Natural killer cell (primary cell): ENCODE measurements around the gene ASMTL. TPM values are rescaled to one million over a fixed set of nuclear protein-coding genes. Genes with fewer than 3 reads are reported as not detected.

Experiments
- ATAC-seq, 3 donors: fragments of 150-1000 bp in 2 of 3; fragments of 200-7000 bp in 1 of 3; cut with Tn5 transposase; 1 replicate in 1 of 3; 2 replicates in 2 of 3; pipeline ENCODE4 v1.10.0; 2021; ENCODE audit warnings: mild to moderate bottlenecking in 2 of 3, moderate library complexity in 2 of 3
- DNase-seq, 2 donors: peaks; one replicate each; pipeline versions ENCODE4 v3.0.0 to v3.0.0-alpha.2; 2013 to 2021; ENCODE audit warnings: mixed read lengths in 1 of 2
- H3K27ac ChIP-seq: one replicate; pipeline ENCODE4 v1.5.1; 2013; ENCODE audit warnings: mild to moderate bottlenecking, low read length
- H3K27me3 ChIP-seq: one replicate; pipeline ENCODE4 v1.6.1; 2013; ENCODE audit warnings: low read length; ENCODE audit not compliant: control insufficient read depth, insufficient read depth
- H3K36me3 ChIP-seq: one replicate; pipeline ENCODE4 v1.6.1; 2013; ENCODE audit warnings: low read length; ENCODE audit not compliant: control insufficient read depth, insufficient read depth
- H3K4me1 ChIP-seq: one replicate; pipeline ENCODE4 v1.6.1; 2013; ENCODE audit warnings: low read length; ENCODE audit not compliant: control insufficient read depth, insufficient read depth
- H3K4me3 ChIP-seq: one replicate; pipeline ENCODE4 v1.5.1; 2013; ENCODE audit warnings: low read length
- H3K9me3 ChIP-seq: one replicate; pipeline ENCODE4 v1.6.1; 2013; ENCODE audit warnings: low read length; ENCODE audit not compliant: control insufficient read depth, insufficient read depth
- H3K27ac Mint-ChIP-seq, 2 donors: one replicate each; pipeline ENCODE4 v1.8.0; 2022; ENCODE audit warnings: mild to moderate bottlenecking in 2 of 2, mixed read lengths in 2 of 2, moderate library complexity in 1 of 2
- H3K27me3 Mint-ChIP-seq, 2 donors: one replicate each; pipeline ENCODE4 v1.8.0; 2022; ENCODE audit warnings: low read depth in 2 of 2, mixed read lengths in 2 of 2
- H3K36me3 Mint-ChIP-seq: one replicate; pipeline ENCODE4 v1.8.0; 2022; ENCODE audit warnings: mixed read lengths
- H3K4me1 Mint-ChIP-seq, 2 donors: one replicate each; pipeline ENCODE4 v1.8.0; 2022; ENCODE audit warnings: mixed read lengths in 2 of 2
- H3K4me3 Mint-ChIP-seq: one replicate; pipeline ENCODE4 v1.8.0; 2022; ENCODE audit warnings: mild to moderate bottlenecking, moderate library complexity, mixed read lengths
- H3K9me3 Mint-ChIP-seq, 2 donors: one replicate each; pipeline ENCODE4 v1.8.0; 2022; ENCODE audit warnings: mixed read lengths in 2 of 2
- WGBS: methylation state at CpG from one replicate; pipeline ENCODE4 v1.1.7; 2013; ENCODE audit warnings: missing lambda C conversion rate; ENCODE audit not compliant: insufficient coverage; 5-methylcytosine and 5-hydroxymethylcytosine counted together
- intact Hi-C: fragments of 100-400 bp; cut with micrococcal nuclease; formaldehyde crosslinking; loops from one replicate; pipeline ENCODE4 v1.14.2; 2022
- total RNA-seq, 4 donors: library from RNA; stranded (reverse); fragments of 120-200 nt in 1 of 4; gene quantifications; one replicate each; pipeline versions ENCODE4 v1.2.3 to v1.2.4, GENCODE V29; 2013 to 2022
- TF ChIP-seq, protein P1 (sequence below): fragments of 200-600 bp; IDR thresholded peaks from one replicate; pipeline ENCODE4 v1.8.0; 2022; ENCODE audit warnings: antibody characterized with exemption

The ASMTL gene
- total RNA-seq, 3 donors from 2014 or later (not counting 1 experiment from before 2014, with no cell fraction given) = 58.5 to 80.3 (median 66.1) TPM

DNA sequence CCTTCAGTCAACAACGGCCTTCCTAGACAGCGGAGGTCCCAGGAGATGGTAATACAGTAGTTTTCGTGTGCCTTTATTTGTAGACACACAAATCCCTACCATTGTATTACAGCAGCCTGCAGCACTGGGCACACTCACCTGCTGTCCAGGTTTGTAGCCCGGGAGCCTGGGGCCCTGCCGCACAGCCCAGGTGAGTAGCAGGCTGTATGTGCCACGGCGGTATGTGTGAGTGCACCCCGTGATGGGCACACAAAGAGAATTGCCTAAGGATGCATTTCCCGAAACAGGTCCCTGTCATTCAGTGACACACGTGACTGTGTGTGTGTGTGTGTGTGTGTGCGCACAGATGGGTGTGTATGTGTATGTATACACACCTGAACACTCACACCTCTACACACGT is 52.7 kb downstream of the ASMTL start:
- H3K4me3 ChIP-seq = no peak overlapping the region
- H3K36me3 Mint-ChIP-seq = no peaks in the 10 kb centered on the region
- ATAC-seq = no peak
- WGBS = 97% methylated on average over 7 of the region's 12 CpGs
- H3K36me3 ChIP-seq = peaks cover 30% of the 10 kb centered on the region
- DNase-seq = no peak
- intact Hi-C loops = no loop called here
- H3K9me3 ChIP-seq = no peaks in the 10 kb centered on the region
- no peaks in the 10 kb centered on the region for H3K9me3 Mint-ChIP-seq
- no peaks in the 10 kb centered on the region for H3K27me3 Mint-ChIP-seq
- no peak overlapping the region for H3K27ac Mint-ChIP-seq
- H3K4me3 Mint-ChIP-seq = no peak overlapping the region
- peaks cover 0 to 13% of the 10 kb centered on the region in 2 donors for H3K4me1 Mint-ChIP-seq
- no peak overlapping the region for H3K27ac ChIP-seq
- no peaks in the 10 kb centered on the region for H3K4me1 ChIP-seq
- TF ChIP-seq, protein P1, sequence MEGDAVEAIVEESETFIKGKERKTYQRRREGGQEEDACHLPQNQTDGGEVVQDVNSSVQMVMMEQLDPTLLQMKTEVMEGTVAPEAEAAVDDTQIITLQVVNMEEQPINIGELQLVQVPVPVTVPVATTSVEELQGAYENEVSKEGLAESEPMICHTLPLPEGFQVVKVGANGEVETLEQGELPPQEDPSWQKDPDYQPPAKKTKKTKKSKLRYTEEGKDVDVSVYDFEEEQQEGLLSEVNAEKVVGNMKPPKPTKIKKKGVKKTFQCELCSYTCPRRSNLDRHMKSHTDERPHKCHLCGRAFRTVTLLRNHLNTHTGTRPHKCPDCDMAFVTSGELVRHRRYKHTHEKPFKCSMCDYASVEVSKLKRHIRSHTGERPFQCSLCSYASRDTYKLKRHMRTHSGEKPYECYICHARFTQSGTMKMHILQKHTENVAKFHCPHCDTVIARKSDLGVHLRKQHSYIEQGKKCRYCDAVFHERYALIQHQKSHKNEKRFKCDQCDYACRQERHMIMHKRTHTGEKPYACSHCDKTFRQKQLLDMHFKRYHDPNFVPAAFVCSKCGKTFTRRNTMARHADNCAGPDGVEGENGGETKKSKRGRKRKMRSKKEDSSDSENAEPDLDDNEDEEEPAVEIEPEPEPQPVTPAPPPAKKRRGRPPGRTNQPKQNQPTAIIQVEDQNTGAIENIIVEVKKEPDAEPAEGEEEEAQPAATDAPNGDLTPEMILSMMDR = no peak
- no peaks in the 10 kb centered on the region for H3K27me3 ChIP-seq

DNA sequence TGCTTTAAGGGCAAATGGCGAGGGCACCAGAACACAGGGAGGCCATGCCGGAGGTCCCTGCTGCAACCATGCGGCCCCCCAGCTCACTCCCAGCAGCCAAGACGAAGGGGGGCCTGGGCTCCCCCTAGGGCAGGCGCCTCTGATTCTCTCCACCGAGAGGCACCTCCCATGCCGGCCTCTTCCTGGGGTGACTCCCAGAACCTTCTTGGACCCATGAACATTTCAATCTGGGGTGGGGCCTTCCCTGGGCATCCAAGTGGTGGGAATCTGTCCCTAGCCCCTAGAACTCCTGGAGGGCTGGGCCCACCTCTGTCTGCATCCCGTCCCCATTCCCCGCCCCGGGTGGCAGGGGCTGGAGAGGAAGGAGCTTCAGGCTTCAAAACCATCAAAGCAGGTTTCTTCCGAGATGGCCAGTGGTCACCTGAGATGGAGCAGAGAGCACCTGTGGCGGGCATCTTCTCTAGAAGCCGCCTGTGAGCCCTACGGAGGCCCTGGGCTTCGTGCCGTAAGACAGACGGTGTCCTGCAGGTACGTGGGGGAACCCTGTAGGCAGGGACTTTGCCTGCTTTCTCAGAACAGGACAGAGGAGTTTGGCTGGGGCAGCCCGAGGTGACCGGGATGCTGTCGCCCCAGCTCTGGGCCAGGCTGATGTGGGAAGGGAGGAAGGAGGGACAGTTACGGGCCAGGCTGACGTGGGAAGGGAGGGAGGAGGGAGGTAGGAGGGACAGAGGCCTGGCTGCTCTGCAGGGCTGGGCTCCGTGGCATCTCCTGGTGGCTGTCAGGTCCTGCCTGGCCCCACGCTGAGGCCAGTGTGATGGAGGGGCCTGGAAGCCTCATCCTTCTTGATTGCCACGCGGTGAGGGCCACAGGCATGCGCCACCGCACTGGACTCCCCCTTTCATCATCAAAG is 54.0 kb downstream of the ASMTL start:
- WGBS = 94% methylated on average over 29 of the region's 29 CpGs
- Mint-ChIP-seq H3K4me1 (peaks cover 7 to 22% of the 10 kb centered on the region in 2 donors), H3K36me3 (no peaks in the 10 kb centered on the region), H3K9me3 (no peaks in the 10 kb centered on the region), H3K4me3 (no peak overlapping the region), H3K27me3 (no peaks in the 10 kb centered on the region), H3K27ac (no peak overlapping the region)
- TF ChIP-seq, protein P1 = no peak
- H3K27ac ChIP-seq = no peak overlapping the region
- no peak for DNase-seq
- H3K4me1 ChIP-seq = no peaks in the 10 kb centered on the region
- H3K36me3 ChIP-seq = peaks cover 19% of the 10 kb centered on the region
- ATAC-seq = no peak
- no peaks in the 10 kb centered on the region for H3K27me3 ChIP-seq
- no peak overlapping the region for H3K4me3 ChIP-seq
- no peaks in the 10 kb centered on the region for H3K9me3 ChIP-seq
- intact Hi-C loops = no loop called here

DNA sequence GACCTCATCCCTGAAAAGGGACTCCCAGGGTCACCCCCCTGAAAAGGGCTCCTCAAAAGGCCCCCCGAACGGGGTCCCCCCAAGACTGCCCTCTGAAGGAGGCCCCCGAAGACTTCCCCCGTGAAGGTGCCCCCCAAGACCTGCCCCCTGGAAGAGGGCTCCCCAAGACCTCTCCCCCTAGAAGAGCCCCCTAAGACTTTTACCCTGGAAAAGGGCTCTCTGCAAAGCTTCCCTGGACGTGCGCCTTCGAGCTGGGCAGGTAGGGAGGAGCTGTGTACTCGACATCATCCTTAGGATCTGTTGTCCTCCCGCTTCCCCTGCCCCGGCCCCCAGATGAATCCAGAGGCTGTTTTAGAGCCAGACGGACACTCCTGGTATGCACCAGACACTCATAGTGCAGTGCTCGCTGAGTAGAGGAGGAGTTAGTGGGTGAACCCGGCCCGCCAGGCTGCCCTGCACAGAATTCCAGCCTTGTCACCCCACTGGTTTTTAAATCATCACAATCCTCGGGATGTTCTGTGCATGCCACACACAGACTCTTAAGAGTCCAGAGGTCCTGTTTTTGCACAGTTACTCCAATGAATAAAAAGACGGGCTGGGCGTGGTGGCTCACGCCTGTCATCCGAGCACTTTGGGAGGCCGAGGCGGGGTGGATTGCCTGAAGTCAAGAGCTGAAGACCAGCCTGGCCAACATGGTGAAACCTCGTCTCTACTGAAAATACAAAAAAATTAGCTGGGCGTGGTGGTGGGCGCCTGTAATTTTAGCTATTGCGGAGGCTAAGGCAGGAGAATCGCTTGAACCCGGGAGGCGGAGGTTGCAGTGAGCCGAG is 55.1 kb downstream of the ASMTL start:
- H3K27ac Mint-ChIP-seq = no peak overlapping the region
- TF ChIP-seq, protein P1 = no peak
- H3K27me3 Mint-ChIP-seq = no peaks in the 10 kb centered on the region
- 96% methylated on average over 25 of the region's 29 CpGs for WGBS
- Histone ChIP-seq H3K4me3 (no peak overlapping the region), H3K27ac (no peak overlapping the region), H3K27me3 (no peaks in the 10 kb centered on the region), H3K4me1 (peaks cover 7% of the 10 kb centered on the region), H3K9me3 (no peaks in the 10 kb centered on the region), H3K36me3 (peaks cover 10% of the 10 kb centered on the region)
- no peaks in the 10 kb centered on the region for H3K36me3 Mint-ChIP-seq
- no peak for ATAC-seq
- no peaks in the 10 kb centered on the region for H3K9me3 Mint-ChIP-seq
- intact Hi-C loops = no loop called here
- H3K4me3 Mint-ChIP-seq = no peak overlapping the region
- no peak for DNase-seq
- peaks cover 15 to 31% of the 10 kb centered on the region in 2 donors for H3K4me1 Mint-ChIP-seq
